WI38 (cell line): ENCODE data around the gene SKAP1.

Experiments
- H3K4me3 ChIP-seq: 2 replicates; pipeline ENCODE4 v1.5.1; 2011; ENCODE audit warnings: low read depth, mild to moderate bottlenecking, control low read depth, low read length
- TF ChIP-seq, protein P1 (sequence below): IDR thresholded peaks from 2 replicates; pipeline ENCODE4 v1.5.1; 2012; ENCODE audit warnings: low read depth, mild to moderate bottlenecking, control low read depth, low read length

Gene SKAP1

DNA sequence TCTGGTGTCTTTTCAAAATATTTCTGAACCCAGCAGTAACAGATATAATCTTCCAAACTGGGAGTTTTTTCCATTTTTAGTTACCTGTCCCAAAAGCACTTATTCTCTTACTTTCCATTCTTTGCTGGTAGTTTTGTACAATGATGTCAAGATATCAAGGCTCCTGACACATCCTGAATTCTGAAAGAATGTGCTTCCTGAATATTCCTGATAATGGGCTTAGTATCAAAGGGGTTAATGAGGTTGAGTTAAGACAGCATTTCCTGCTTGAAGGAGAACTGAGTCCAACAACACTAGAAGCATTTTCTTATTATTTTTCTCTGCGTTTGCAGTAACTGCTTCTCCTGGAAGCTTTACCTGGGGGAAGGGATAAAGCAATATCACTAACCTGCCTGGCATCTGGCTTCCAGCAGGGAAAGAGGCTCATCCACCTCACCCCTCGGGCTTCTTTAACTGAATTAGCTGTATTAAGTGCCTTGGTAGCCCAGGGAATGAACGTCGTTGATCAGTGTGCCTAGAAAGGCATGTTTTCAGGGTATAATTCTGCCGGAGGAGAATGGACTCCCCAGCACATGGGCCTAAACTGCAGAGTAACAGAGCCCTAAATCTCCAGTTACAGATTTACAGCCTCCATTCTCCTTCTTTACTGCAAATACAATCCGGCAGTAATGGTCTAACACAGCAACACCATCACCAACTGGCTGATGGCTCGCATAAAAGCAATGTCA, 188.1 kb downstream of the SKAP1 start:
- TF ChIP-seq, protein P1, sequence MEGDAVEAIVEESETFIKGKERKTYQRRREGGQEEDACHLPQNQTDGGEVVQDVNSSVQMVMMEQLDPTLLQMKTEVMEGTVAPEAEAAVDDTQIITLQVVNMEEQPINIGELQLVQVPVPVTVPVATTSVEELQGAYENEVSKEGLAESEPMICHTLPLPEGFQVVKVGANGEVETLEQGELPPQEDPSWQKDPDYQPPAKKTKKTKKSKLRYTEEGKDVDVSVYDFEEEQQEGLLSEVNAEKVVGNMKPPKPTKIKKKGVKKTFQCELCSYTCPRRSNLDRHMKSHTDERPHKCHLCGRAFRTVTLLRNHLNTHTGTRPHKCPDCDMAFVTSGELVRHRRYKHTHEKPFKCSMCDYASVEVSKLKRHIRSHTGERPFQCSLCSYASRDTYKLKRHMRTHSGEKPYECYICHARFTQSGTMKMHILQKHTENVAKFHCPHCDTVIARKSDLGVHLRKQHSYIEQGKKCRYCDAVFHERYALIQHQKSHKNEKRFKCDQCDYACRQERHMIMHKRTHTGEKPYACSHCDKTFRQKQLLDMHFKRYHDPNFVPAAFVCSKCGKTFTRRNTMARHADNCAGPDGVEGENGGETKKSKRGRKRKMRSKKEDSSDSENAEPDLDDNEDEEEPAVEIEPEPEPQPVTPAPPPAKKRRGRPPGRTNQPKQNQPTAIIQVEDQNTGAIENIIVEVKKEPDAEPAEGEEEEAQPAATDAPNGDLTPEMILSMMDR: no peak

DNA sequence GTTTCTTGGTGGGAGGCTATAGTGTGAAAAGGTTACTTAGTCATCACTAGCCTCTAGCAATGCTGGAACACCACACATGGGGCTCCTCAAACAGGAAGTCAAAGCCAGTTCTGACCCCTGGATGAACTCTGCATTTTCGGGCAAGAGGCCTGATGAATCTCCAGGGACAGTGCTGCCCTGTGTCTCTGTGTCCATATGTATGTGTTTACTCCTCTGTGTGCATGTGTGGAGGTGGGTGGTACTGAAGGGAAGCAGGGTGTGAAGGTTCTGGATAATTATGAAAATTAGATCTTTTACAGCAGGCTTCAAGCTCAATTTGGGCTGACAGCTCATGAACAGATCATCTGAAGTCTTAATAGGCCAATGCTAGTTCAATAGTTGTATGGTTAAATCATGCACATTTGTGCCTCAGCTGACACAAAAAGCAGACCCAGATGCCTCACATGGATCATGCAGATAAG, 188.9 kb downstream of the SKAP1 start:
- H3K4me3 ChIP-seq: no peak overlapping the region
- TF ChIP-seq, protein P1: no peak

More for the DNA sequence above, 188.1 kb downstream of the SKAP1 start:
- H3K4me3 ChIP-seq: no peak overlapping the region

DNA sequence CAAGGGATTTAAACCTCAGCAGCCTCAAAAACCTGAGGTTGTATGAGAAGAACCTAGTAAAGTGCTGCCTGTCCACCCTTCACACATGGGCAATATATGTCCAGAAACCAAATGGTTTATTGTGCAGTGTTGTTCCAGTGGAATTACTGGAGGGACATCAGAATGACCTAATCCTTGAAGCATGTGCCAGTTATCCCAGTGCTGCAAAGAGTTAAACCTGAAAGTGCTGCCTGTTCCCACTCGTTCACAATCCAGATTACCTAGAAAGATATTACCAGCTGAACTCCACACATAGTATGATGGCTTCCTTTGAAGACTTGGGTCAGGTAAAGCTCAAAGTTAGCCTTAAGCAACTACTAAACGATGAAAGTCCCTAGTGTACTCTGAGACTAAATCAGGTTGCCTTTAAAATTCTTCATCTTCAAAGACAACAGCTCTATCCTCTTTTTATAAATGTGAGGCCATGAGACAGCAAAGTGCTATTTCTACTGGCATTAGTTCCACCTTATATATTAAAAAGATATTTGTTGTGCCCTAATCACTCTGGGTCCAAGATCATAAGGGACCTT, 189.4 kb downstream of the SKAP1 start:
- TF ChIP-seq, protein P1: no peak
- H3K4me3 ChIP-seq: no peak overlapping the region

DNA sequence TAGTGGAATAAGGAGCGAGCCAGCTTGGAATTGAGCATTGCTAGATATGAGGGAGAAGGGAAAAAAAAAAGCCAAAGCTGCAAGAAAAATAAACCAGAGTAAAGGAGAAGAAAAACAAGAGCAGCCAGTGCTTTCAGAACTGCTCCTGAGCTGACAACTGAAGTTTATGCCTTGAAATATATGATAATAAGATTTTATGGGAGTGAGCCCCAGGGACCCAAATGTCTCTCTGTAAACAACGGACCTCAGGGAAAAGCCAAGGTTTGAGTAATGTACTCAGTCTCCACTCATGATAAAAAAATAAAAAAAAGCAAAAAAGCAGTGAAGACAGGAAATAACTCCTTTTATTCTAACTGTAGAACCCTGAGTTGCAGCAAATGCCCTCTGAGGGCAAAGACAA, 189.9 kb downstream of the SKAP1 start:
- no peak overlapping the region for H3K4me3 ChIP-seq
- TF ChIP-seq, protein P1: no peak

DNA sequence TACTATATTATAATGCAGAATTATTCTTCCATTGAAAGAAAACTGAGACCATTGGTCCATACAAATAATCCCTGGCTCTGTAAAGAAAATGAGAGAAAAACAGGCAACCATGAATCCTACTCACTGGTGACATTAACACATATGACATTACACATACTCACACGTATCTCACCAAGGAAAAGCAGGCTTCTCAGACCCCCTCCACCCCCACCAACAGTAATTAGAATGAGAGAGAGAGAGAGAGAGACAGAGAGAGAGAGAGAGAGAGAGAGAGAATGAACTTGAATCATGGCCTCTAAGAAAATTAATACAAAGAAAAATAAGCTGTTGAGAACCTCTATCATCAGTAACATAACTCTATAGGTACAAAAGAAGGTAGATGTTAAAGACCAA, 190.4 kb downstream of the SKAP1 start:
- no peak overlapping the region for H3K4me3 ChIP-seq
- TF ChIP-seq, protein P1: no peak

DNA sequence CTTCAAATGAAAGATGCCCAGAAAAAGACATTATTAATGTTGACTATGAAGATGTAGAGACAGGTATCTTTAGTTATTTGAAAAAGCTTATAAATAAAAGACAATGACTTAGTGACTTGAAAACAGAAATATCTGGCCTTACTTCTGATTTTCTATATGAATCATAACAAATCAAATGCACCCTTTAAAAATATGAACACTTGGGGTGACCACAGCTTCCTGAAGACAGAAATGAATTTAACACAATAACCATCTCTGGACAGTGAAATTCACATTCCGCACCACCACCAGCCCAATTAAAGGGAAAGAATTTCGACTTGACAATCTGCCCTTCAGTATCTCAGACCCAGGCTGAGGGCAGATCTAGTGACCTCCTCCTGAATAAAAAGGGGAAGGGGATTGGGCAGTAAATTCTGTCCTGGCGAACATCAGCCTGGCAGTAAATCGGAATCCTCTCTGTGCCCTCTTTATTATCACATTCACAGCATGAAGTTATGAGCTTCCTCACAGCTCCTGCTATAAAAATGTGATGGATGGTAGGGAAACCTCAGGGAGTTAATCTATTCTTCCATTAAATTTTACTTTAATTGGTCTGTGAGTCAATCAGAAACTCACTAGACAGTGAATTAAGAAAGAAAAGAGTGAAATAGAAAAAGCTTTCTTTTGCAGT, 190.9 kb downstream of the SKAP1 start:
- TF ChIP-seq, protein P1: no peak
- H3K4me3 ChIP-seq: no peak overlapping the region

DNA sequence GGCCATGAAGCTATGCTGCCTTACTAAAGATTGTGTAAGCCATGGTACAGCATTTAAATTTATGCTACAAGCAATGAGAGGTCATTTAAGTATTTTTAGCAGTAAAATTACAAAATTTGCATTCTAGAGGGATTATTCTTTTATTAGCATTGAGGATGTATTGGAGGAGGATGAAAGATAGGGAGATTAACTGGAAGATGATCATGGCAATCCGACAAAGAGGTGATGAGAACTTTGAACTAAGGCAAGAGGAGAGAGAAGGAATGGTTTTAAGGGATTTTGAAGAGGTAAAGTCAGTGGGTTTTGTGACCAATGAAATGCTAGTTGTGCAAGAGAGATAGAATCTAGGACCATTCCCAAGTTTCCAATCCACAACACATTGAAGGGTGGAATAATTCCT, 192.6 kb downstream of the SKAP1 start:
- no peak overlapping the region for H3K4me3 ChIP-seq
- TF ChIP-seq, protein P1: no peak
